HG03175 (cell line): ENCODE data around the gene TMEM62.
"Not testable (repeated sequence)": the region's sequence is repeated elsewhere in the genome, so short reads cannot be mapped to it uniquely, and the experiment has no call there.

Source experiments
- ATAC-seq: cut with Tn5 transposase; IDR thresholded peaks from one replicate; pipeline ENCODE4 v1.9.1; 2021; ENCODE audit warnings: mild to moderate bottlenecking, moderate library complexity; ENCODE audit not compliant: unreplicated experiment

TMEM62 gene

DNA sequence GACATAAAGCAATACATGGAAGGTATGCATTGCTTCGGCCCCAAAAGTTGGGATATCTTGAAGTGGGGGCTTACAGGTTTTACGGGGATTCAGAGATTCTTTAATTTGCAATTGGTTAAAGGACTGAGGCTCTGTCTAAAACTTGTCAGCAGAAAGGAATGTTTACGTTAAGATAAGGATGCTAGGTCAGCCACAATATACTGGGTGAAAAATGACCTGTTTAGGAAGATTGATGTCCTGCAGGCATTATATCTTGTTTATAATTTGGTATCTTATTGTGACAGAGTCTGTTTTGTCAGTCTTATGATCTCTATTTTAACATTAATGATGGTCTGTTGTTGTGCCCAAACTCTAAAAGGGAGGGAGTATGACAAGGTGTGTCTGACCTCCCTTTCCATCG, 36.5 kb downstream of the TMEM62 start:
- no peak for ATAC-seq

DNA sequence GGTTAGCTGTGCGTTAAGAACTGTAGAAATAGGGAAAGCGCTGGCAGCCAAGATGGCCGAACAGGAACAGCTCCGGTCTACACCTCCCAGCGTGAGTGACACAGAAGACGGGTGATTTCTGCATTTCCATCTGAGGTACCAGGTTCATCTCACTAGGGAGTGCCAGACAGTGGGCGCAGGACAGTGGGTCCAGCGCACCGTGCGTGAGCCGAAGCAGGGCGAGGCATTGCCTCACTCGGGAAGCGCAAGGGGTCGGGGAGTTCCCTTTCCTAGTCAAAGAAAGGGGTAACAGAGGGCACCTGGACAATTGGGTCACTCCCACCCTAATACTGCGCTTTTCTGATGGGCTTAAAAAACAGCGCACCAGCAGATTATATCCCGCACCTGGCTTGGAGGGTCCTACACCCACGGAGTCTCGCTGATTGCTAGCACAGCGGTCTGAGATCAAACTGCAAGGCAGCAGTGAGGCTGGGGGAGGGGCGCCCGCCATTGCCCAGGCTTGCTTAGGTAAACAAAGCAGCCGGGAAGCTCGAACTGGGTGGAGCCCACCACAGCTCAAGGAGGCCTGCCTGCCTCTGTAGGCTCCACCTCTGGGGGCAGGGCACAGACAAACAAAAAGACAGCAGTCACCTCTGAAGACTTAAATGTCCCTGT, 42.4 kb downstream of the TMEM62 start:
- not testable (repeated sequence) for ATAC-seq

DNA sequence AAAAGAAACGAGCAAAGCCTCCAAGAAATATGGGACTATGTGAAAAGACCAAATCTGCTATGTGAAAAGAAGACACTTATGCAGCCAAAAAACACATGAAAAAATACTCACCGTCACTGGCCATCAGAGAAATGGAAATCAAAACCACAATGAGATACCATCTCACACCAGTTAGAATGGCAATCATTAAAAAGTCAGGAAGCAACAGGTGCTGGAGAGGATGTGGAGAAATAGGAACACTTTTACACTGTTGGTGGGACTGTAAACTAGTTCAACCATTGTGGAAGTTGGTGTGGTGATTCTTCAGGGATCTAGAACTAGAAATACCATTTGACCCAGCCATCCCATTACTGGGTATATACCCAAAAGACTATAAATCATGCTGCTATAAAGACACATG, 43.8 kb downstream of the TMEM62 start:
- not testable (repeated sequence) for ATAC-seq

DNA sequence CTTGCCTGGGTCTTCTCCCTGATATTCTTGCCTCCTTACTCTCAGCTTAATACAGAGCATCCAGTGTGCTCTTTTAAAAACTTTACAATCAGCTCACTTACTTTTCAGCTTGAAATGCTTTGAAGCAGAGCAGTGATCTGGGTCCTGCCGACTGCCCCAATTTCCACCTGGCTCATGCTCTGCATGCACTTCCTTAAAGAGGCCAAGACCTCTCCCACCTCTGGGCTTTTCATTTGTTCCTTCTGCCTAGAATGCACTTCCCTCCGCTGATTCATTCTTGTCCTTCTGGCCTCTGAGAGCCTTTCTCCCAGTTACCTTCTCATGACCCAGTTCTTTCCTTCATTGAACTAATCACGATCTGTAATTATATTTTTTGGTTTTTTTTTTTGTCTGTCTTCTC, 49.9 kb downstream of the TMEM62 start:
- ATAC-seq, result no peak

GRCh38 chr15:43184407-43185124, 51.2 kb downstream of the TMEM62 start:
- ATAC-seq, result no peak

DNA sequence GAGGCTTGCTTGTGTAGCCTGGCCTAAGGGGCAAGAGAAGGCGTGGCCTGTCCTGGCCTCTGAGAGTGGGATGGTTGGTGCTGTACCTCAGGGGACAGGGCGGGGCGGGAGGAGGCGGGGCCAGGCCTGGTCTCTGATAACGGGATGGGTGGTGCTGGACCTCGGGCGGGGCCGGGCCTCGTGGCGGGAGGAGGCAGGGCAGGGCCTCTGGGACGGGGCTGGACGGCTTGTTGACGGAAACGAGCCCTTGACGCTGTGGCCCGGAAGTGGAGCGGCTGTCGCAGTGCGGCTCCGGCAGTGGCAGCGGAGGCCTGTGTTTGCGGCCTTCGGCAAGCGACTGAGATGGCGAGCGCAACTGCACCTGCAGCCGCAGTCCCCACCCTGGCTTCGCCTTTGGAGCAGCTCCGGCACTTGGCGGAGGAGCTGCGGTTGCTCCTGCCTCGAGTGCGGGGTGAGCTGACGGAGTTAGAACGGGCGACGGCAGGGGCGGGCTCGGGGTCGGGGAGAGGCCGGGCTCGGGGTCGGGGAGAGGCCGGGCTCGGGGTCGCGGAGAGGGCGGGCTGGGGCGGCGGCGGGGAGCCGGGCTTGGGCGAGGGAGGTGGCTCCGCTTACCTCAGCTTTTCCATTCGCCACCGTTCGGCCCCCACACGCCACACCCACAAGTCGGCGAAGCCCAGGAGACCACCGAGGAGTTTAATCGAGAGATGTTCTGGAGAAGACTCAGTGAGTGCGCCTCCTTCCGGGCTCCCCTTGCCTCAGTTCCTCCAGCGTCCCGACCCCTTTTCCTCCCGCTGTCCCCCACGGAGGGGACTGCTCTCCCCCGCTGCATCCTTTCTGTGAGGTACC, 52.0 kb downstream of the TMEM62 start, which contains the start of gene CCNDBP1:
TSS of gene CCNDBP1 (plus strand) at position 247 of the 846 bp plus-strand sequence. CDS start at position 343, 96 bp downstream.
- ATAC-seq, result peak; percentile 94

- peak; percentile 21 for ATAC-seq
These were observed 52.6 kb downstream of the TMEM62 start for GRCh38 chr15:43186003-43186353.

DNA sequence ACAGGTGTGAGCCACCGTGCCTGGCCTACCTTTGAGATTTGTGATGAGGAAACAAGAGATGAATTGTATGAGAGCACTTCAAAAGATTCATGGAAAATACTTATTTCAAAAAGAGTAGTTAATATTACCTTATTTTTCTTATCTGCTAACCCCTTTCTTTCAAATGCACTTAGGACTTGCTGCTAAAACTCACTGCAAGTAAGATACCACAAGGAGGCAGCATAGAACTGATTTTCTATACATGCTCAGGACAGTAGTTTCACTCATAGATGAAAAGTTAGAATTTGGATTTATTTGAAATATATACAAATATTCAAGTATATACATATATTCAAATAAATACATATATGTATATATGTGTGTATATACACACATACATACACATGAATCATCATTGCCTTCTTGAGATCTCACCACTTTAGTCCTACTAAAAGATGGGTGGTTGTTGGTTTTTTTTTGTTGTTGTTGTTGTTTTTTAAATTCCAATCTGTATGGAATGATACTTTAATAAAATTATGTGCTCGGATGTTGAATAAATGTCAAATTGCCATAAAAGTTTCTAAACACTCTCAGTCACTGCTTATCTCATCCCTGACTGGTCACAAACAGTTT, 54.3 kb downstream of the TMEM62 start:
- ATAC-seq, result no peak

GRCh38 chr15:43189296-43189695, 55.9 kb downstream of the TMEM62 start:
- no peak for ATAC-seq

DNA sequence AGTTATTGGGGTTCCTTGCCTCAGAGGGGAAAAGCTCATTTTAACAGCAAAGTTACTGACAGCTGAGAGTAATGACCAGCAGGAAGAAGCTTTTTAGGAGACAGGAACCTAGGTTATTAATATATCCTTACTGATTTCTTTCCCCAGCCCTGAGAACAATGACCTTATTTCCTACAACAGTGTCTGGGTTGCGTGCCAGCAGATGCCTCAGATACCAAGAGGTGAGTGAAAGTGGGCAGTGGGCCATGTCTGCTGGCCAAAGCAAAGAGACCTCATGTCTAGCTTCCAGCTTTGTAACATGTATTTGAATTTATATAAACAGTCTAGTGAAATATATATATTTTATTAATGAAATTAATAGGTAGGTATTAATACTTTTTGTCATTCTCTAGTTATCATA, 56.8 kb downstream of the TMEM62 start:
- no peak for ATAC-seq

DNA sequence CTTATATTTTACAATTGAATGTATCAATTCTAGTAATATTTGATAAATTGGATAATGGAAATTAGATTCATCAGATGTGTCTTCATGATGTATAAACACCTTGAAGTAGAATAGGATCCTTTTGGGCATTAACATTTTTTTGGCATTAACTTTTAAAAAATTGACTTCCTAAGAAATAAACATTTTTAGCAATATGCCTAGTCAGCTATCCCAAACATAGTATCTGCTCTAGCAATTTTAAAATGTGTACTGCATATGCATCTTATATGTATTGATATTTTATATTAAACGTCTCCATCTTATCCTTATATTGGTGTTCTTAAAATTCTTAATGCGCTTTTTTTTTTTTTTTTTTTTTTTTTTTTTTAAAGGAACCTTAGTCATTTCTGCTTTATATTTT, 60.3 kb downstream of the TMEM62 start:
- no peak for ATAC-seq

- ATAC-seq, result no peak
These were observed 61.4 kb downstream of the TMEM62 start for GRCh38 chr15:43194795-43195194.

- no peak for ATAC-seq
These were observed 63.6 kb downstream of the TMEM62 start for GRCh38 chr15:43196760-43197548.

DNA sequence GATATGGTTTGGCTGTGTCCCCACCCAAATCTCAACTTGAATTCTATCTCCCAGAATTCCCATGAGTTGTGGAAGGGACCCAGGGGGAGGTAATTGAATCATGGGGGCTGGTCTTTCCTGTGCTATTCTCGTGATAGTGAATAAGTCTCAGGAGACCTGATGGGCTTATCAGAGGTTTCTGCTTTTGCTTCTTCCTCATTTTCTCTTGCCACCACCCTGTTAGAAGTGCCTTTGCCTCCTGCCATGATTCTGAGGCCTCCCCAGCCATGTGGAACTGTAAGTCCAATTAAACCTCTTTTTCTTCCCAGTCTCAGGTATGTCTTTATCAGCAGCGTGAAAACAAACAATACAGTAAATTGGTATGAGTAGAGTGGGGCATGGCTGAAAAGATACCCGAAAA, 64.4 kb downstream of the TMEM62 start:
- ATAC-seq, result not testable (repeated sequence)

- ATAC-seq, result not testable (repeated sequence)
These were observed 65.2 kb downstream of the TMEM62 start for GRCh38 chr15:43198556-43198955.

DNA sequence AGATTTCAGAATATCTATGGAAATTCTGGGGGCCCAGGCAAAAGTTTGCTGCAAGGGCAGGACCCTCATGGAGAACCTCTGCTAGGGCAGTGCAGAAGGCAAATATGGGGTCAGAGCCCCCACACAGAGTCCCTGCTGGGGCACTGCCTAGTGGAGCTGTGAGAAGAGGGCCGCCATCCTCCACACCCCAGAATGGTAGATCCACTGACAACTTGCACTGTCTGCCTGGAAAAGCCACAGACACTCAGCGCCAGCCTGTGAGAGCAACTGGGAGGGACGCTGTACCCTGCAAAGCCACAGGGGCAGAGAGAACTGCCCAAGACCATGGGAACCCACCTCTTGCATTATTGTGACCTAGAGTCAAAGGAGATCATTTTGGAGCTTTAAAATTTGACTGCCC, 65.6 kb downstream of the TMEM62 start:
- ATAC-seq, result no peak

GRCh38 chr15:43199945-43200488, 66.6 kb downstream of the TMEM62 start:
- ATAC-seq, result no peak

- no peak for ATAC-seq
These were observed 70.9 kb downstream of the TMEM62 start for GRCh38 chr15:43204016-43204901.

GRCh38 chr15:43206054-43206453, 72.7 kb downstream of the TMEM62 start:
- no peak for ATAC-seq
